ENCODE data around the gene CROCC2. TPM values are rescaled to one million over a fixed set of nuclear protein-coding genes. Genes with fewer than 3 reads are reported as not detected.

Gene CROCC2
- total RNA-seq, 1 donor from 2014 or later = not detected

GRCh38 chr2:240963868-240964703 is 58.0 kb downstream of the CROCC2 start:
- no peak overlapping the region for H3K27ac Mint-ChIP-seq (ENCODE audit: unreplicated experiment)
- no peak for DNase-seq (ENCODE audit: low spot score)
- H3K9me3 Mint-ChIP-seq (ENCODE audit: unreplicated experiment) = no peaks in the 10 kb centered on the region
- no peak overlapping the region for H3K4me3 Mint-ChIP-seq (ENCODE audit: unreplicated experiment)
- no peaks in the 10 kb centered on the region for H3K4me1 Mint-ChIP-seq (ENCODE audit: unreplicated experiment)
- TF ChIP-seq CTCF (IDR thresholded peaks at IDR 0.05; ENCODE audit: unreplicated experiment) = no peak
- peaks cover 2% of the 10 kb centered on the region for H3K27me3 Mint-ChIP-seq (ENCODE audit: unreplicated experiment)
- H3K36me3 Mint-ChIP-seq (ENCODE audit: low read depth, unreplicated experiment) = no peaks in the 10 kb centered on the region

DNA sequence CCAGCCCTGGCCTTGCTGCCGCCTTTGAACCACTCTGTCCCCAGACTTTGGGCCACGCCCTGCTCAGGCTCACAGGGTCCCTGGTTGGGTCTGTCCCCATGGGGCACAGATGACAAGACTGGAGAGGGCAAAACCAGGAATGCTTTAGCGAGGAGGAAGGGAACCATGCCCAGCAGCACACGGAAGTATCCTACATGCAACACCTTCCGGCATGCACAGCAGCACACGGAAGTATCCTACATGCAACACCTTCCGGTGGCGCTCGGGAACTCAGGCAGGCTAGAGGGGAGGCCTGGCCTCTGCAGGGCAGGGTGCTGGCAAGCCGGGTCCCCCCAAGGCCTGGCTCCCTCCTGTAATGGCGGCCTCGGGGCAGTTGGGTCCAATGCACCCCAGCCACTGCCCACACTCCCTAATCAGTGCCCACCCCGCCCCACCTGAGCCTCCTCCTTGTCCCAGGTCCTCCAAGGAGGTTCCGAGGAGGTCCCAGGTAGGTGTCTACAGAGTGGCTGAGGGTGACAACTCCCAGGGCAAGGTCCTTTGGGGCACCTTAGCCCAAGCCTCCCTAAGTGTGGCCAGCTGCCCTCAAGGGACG is 58.7 kb downstream of the CROCC2 start:
- H3K4me3 Mint-ChIP-seq (ENCODE audit: unreplicated experiment) = no peak overlapping the region
- DNase-seq (ENCODE audit: low spot score) = no peak

DNA sequence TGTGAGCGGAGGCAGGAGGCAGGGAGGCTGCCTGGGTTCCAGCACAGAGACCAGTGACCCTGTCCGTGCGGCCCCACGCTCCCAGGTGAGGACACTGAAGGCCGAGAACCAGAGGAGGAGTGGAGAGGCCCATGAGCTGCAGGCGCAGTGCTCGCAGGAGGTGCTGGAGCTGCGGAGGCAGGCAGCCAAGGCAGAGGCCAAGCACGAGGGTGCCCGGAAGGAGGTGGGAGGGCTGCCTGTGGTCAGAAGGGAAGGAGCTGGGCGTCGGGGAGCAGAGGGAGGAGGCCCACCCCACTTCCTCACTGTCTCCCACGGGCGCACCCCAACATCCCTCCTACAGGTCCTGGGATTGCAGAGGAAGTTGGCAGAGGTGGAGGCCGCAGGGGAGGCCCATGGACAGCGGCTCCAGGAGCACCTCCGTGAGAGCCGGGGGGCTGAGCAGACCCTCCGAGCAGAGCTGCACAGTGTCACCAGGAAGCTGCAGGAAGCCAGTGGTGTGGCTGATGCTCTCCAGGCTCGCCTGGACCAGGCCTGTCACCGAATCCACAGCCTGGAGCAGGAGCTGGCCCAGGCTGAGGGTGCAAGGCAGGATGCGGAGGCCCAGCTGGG is 59.3 kb downstream of the CROCC2 start:
- H3K4me1 Mint-ChIP-seq (ENCODE audit: unreplicated experiment) = no peaks in the 10 kb centered on the region
- no peaks in the 10 kb centered on the region for H3K9me3 Mint-ChIP-seq (ENCODE audit: unreplicated experiment)
- no peak for DNase-seq (ENCODE audit: low spot score)
- H3K27ac Mint-ChIP-seq (ENCODE audit: unreplicated experiment) = no peak overlapping the region
- TF ChIP-seq CTCF (IDR thresholded peaks at IDR 0.05; ENCODE audit: unreplicated experiment) = no peak
- H3K4me3 Mint-ChIP-seq (ENCODE audit: unreplicated experiment) = no peak overlapping the region
- no peaks in the 10 kb centered on the region for H3K36me3 Mint-ChIP-seq (ENCODE audit: low read depth, unreplicated experiment)
- peaks cover 2% of the 10 kb centered on the region for H3K27me3 Mint-ChIP-seq (ENCODE audit: unreplicated experiment)

More for the DNA sequence above, 58.7 kb downstream of the CROCC2 start:
- TF ChIP-seq CTCF (IDR thresholded peaks at IDR 0.05; ENCODE audit: unreplicated experiment) = no peak
- Mint-ChIP-seq H3K4me1 (ENCODE audit: unreplicated experiment) (no peaks in the 10 kb centered on the region), H3K9me3 (ENCODE audit: unreplicated experiment) (no peaks in the 10 kb centered on the region), H3K27ac (ENCODE audit: unreplicated experiment) (no peak overlapping the region), H3K36me3 (ENCODE audit: low read depth, unreplicated experiment) (no peaks in the 10 kb centered on the region), H3K27me3 (ENCODE audit: unreplicated experiment) (peaks cover 2% of the 10 kb centered on the region)

- Mint-ChIP-seq H3K4me3 (ENCODE audit: unreplicated experiment) (no peak overlapping the region), H3K27ac (ENCODE audit: unreplicated experiment) (no peak overlapping the region), H3K36me3 (ENCODE audit: low read depth, unreplicated experiment) (no peaks in the 10 kb centered on the region), H3K4me1 (ENCODE audit: unreplicated experiment) (no peaks in the 10 kb centered on the region), H3K27me3 (ENCODE audit: unreplicated experiment) (peaks cover 2% of the 10 kb centered on the region), H3K9me3 (ENCODE audit: unreplicated experiment) (no peaks in the 10 kb centered on the region)
- no peak for TF ChIP-seq CTCF (IDR thresholded peaks at IDR 0.05; ENCODE audit: unreplicated experiment)
- no peak for DNase-seq (ENCODE audit: low spot score)
Measured at GRCh38 chr2:240965905-240966456, 59.8 kb downstream of the CROCC2 start.
